Measurements from ENCODE around the gene MLEC. TPM values are rescaled to one million over a fixed set of nuclear protein-coding genes. Genes with fewer than 3 reads are reported as not detected.

The MLEC gene
- total and polyA plus RNA-seq, 8 donors = 168 to 209 (median 195) TPM

DNA sequence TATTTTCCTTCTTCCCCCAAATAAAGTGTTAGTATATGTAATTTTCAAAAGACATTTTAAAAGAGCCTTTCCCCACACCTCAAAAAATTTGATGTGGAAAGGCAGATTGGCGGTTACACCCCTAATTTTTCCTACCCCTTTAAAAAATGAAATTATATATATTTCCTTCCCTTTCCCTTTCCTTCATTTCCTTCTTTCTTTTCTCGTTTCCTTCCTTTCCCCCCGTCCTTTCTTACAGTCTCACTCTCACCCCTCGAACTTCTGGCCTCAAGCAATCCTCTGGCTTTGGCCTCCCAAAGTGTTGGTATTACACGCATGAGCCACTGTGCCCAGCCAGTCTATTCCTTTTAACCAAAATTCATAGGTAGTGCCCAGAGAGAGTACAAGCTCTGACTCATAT lies 19.1 kb downstream of the MLEC start:
- TF ChIP-seq, protein P1, sequence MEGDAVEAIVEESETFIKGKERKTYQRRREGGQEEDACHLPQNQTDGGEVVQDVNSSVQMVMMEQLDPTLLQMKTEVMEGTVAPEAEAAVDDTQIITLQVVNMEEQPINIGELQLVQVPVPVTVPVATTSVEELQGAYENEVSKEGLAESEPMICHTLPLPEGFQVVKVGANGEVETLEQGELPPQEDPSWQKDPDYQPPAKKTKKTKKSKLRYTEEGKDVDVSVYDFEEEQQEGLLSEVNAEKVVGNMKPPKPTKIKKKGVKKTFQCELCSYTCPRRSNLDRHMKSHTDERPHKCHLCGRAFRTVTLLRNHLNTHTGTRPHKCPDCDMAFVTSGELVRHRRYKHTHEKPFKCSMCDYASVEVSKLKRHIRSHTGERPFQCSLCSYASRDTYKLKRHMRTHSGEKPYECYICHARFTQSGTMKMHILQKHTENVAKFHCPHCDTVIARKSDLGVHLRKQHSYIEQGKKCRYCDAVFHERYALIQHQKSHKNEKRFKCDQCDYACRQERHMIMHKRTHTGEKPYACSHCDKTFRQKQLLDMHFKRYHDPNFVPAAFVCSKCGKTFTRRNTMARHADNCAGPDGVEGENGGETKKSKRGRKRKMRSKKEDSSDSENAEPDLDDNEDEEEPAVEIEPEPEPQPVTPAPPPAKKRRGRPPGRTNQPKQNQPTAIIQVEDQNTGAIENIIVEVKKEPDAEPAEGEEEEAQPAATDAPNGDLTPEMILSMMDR (IDR thresholded peaks at IDR 0.05) = no peak
- ATAC-seq (no peak), DNase-seq (no peak)

DNA sequence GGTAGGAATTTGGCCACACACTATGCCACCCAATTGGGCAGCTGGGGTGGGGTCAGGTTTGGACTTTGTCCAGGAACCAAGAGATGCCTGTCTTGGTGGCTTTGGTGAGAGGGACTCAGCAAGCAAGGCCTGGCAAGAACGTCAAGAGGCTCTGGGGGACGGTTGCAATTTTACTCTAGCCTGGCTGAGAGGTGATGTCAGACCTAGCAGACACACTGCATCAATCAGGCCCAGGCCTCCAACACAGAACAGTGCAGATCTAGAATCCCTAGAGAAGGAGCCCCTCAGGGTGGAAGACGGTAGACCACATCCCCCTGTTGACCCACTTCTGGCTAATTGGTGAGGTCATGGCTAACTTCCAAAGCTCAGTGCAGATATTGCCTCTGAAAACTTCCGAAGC lies 21.7 kb downstream of the MLEC start:
- TF ChIP-seq, protein P1 (IDR thresholded peaks at IDR 0.05) = no peak
- intact Hi-C loops (cut with DNase I) = no loop called here
- peaks cover 15 to 36% of the 10 kb centered on the region in 2 donors for H3K4me1 ChIP-seq
- no peaks in the 10 kb centered on the region for H3K9me3 ChIP-seq
- H3K27me3 ChIP-seq = no peaks in the 10 kb centered on the region
- H3K4me3 ChIP-seq = no peak overlapping the region
- peaks cover 0 to 6% of the 10 kb centered on the region in 2 donors for H3K36me3 ChIP-seq
- DNase-seq = no peak
- peak; percentile 7 for ATAC-seq
- H3K27ac ChIP-seq = no peak overlapping the region

More for the DNA sequence above, 19.1 kb downstream of the MLEC start:
- intact Hi-C loops (cut with DNase I) = no loop called here
- H3K9me3 ChIP-seq = no peaks in the 10 kb centered on the region
- peaks cover 0 to 19% of the 10 kb centered on the region in 2 donors for H3K36me3 ChIP-seq
- no peaks in the 10 kb centered on the region for H3K27me3 ChIP-seq
- H3K4me1 ChIP-seq = peaks cover 5 to 10% of the 10 kb centered on the region in 2 donors
- no peak overlapping the region for H3K27ac ChIP-seq
- H3K4me3 ChIP-seq = no peak overlapping the region

DNA sequence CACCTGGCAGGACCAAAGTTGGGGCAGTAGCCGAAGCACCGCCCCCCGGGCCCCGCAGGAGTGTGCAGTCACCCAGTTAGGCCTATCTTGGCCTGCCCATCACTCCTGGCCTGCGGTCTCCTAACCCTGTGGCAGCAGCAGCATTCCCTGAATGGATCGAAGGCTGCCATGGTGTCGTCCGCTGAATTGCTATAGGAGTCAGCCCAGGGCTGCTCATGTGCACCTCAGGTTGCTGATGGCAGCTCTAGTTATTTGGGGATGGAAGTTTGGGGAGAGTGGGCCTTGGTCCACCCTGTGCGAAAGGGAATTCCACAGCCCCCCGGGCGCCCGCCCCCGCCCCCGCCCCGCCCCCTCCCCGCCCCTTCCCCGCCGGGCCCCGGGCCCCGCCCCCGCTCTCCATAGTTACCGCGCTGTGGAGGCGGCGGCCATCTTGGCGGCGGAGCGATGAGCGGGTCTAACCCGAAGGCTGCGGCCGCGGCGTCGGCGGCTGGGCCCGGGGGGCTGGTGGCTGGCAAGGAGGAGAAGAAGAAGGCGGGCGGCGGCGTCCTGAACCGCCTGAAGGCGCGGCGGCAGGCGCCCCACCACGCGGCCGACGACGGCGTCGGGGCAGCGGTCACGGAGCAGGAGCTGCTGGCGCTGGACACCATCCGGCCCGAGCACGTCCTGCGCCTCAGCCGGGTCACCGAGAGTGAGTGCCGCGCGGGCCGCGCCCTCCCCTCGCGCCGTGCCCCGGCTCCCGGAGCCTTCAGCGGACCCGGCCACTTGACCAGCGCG lies 23.3 kb downstream of the MLEC start, which contains the start of gene UNC119B:
Gene UNC119B (plus strand): TSS at position 428 of the 774 bp plus-strand sequence. CDS start 17 bp downstream, at position 445.
- Histone ChIP-seq H3K27me3 (no peaks in the 10 kb centered on the region), H3K27ac (peak within 1 kb of the TSS; percentile 83 to 88), H3K36me3 (peaks cover 0 to 19% of the 10 kb centered on the region in 2 donors), H3K9me3 (no peaks in the 10 kb centered on the region), H3K4me3 (peak within 1 kb of the TSS; percentile 84 to 88), H3K4me1 (peaks cover 12 to 41% of the 10 kb centered on the region in 2 donors)
- TF ChIP-seq, protein P1 (IDR thresholded peaks at IDR 0.05) = no peak
- DNase-seq (peak; percentile 65 to 96 (median 74)), ATAC-seq (peak; percentile 89)
- intact Hi-C loops (cut with DNase I) = loop anchor here in 1 of 2 donors (5.0 to 10.0 kb wide), 2 partner anchors 63 to 125 kb away; partner anchors contain the start of gene POP5

DNA sequence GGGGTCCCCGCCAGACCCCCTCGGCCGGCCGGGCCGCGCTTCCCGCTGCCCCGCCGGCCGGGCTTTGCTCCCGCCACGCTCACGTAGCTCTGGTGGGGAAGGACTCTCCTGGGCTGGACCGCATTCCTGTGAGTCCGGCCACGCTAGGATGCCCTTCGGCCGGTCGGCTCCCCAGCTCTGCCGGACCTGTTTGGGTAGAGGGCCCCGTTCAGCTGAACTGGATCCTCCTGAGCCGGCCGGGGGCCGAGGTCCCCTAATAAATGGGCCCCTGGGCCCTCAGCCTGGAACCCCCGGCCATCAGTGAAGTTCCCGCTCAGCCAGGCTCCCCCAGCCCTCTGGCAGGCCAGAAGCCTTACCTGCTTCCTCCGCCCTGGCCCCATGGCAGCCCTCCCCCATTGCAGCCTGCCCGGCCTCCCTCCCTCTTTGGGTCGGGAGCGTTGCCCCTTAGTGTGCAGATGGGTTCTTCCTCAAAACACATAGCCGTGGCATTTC lies 23.9 kb downstream of the MLEC start:
- ATAC-seq (peak; percentile 57), DNase-seq (peak in 2 of 4 donors; percentile 50 to 79)
- H3K4me3 ChIP-seq = peak overlapping the region; percentile 84 to 88
- peaks cover 0 to 26% of the 10 kb centered on the region in 2 donors for H3K36me3 ChIP-seq
- peak overlapping the region; percentile 83 to 88 for H3K27ac ChIP-seq
- intact Hi-C loops (cut with DNase I) = loop anchor here in 1 of 2 donors (5.0 to 10.0 kb wide), 2 partner anchors 64 to 126 kb away; partner anchors contain the start of gene POP5
- H3K9me3 ChIP-seq = no peaks in the 10 kb centered on the region
- peaks cover 12 to 41% of the 10 kb centered on the region in 2 donors for H3K4me1 ChIP-seq
- TF ChIP-seq, protein P1 (IDR thresholded peaks at IDR 0.05) = no peak
- no peaks in the 10 kb centered on the region for H3K27me3 ChIP-seq

DNA sequence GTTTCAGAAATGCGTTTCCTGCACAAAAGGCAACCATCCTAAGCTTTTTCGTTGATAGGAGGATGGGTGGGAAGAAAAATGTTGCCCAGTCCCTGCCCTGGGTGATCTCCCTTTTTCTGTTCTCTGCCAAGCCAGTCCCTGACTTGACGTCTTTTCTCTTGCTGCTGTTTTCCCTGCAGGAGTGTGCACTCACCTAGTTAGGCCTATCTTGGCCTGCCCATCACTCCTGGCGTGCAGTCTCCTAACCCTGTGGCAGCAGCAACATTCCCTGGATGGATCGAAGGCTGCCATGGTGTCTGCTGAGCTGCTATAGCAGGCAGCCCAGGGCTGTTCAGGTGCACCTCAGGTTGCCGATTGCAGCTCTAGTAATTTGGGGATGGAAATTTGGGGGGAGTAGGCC lies 24.5 kb downstream of the MLEC start:
- intact Hi-C loops (cut with DNase I) = loop anchor here in 1 of 2 donors (5.0 to 10.0 kb wide), 2 partner anchors 64 to 127 kb away; partner anchors contain the start of gene POP5
- H3K9me3 ChIP-seq = no peaks in the 10 kb centered on the region
- H3K36me3 ChIP-seq = peaks cover 3 to 31% of the 10 kb centered on the region in 2 donors
- H3K4me3 ChIP-seq = peak overlapping the region; percentile 84 to 88
- H3K27me3 ChIP-seq = no peaks in the 10 kb centered on the region
- H3K27ac ChIP-seq = peak overlapping the region in 1 of 2 donors; percentile 88
- H3K4me1 ChIP-seq = peaks cover 12 to 41% of the 10 kb centered on the region in 2 donors
- TF ChIP-seq, protein P1 (IDR thresholded peaks at IDR 0.05) = no peak
- DNase-seq = no peak
- ATAC-seq = peak; percentile 4
